Kidney epithelial cell (primary cell): Measurements from ENCODE around the gene MISP. TPM values are rescaled to one million over a fixed set of nuclear protein-coding genes. Genes with fewer than 3 reads are reported as not detected.

Source experiments
- DNase-seq: peaks from one replicate; pipeline ENCODE4 v3.0.0-alpha.2; 2010; ENCODE audit warnings: low read depth
- H3K27me3 ChIP-seq: 2 replicates; pipeline ENCODE4 v1.6.0; 2011; ENCODE audit warnings: low read length; ENCODE audit not compliant: control insufficient read depth, insufficient read depth
- H3K36me3 ChIP-seq: 2 replicates; pipeline ENCODE4 v1.5.1; 2011; ENCODE audit warnings: low read length; ENCODE audit not compliant: control insufficient read depth, insufficient read depth
- H3K4me3 ChIP-seq: 2 replicates; pipeline ENCODE4 v1.5.1; 2011; ENCODE audit warnings: low read depth, mild to moderate bottlenecking, control low read depth, low read length
- total RNA-seq: library from RNA; depleted of rRNA; stranded (reverse); fragments of >200 nt; gene quantifications from 2 replicates; pipeline ENCODE4 v1.2.3, GENCODE V29; 2015
- TF ChIP-seq, protein P1 (sequence below): IDR thresholded peaks from 2 replicates; pipeline ENCODE4 v1.5.1; 2011; ENCODE audit warnings: mild to moderate bottlenecking, moderate library complexity, low read length, control low read depth, inconsistent platforms; ENCODE audit not compliant: insufficient read depth, poor library complexity, severe bottlenecking

MISP gene
- total RNA-seq, 1 donor from 2014 or later: 45.6 TPM

DNA sequence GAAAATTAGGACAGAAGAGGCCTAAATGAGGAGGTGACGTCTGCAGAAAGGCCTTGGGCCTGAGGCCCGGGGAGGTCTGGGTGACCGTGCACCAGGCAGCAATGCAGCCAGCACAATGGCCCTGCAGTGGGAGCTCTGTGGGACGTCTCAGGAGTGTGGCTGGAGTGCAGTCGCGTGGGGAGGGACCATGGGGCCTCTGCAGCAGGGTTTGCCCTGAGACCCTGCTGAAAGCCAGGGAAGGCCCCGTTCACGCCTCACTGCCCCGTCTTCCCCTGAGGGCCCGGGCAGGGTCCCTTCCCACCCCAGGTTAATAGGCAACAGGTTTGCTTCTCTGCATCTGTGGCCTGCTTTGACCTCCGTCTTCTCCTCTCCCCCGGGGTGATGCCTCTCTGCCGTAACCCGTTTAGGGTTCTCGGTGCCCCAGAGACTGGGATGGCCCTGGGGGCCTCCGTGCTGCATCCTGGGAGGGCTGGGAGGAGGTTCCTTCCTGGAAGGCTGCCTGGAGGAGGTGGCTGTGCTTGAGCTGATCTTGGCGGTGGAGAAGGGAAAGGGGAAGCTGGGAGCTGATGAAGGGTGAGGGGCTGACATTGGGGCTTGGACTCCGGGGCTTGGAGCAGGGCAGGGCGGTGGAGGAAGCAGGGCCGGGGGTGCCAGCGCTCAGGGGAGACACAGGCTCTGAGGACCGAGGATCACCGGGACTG, 32.5 kb upstream of the MISP start:
- Histone ChIP-seq H3K27me3 (peaks cover 11% of the 10 kb centered on the region), H3K4me3 (no peak overlapping the region), H3K36me3 (no peaks in the 10 kb centered on the region)
- TF ChIP-seq, protein P1, sequence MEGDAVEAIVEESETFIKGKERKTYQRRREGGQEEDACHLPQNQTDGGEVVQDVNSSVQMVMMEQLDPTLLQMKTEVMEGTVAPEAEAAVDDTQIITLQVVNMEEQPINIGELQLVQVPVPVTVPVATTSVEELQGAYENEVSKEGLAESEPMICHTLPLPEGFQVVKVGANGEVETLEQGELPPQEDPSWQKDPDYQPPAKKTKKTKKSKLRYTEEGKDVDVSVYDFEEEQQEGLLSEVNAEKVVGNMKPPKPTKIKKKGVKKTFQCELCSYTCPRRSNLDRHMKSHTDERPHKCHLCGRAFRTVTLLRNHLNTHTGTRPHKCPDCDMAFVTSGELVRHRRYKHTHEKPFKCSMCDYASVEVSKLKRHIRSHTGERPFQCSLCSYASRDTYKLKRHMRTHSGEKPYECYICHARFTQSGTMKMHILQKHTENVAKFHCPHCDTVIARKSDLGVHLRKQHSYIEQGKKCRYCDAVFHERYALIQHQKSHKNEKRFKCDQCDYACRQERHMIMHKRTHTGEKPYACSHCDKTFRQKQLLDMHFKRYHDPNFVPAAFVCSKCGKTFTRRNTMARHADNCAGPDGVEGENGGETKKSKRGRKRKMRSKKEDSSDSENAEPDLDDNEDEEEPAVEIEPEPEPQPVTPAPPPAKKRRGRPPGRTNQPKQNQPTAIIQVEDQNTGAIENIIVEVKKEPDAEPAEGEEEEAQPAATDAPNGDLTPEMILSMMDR: no peak
- DNase-seq: no peak

DNA sequence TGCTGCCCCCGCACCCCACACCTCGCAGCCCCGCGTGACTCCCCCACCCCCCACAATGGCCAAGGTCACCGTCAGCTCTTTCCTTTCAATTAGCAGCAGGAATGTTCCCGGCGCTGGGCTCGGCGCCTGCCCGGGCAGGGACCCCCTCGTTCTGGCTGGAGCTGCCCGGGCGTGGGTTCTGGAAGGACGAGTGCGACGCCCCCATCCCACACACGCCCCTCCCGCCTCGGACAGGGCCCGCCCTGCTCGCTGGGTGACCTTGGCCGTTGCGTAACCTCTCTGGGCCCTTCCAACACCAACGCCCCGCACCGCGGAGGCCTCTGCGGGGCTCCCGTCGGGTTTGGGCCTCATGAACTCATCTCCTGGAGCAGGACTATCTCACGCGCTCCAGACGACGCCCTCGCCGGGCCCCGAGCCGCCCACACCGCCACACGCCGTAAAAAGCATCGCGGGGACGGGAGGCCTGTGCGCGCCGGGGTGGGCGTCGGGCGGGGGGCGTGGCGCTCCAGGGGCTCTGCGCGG, 31.9 kb upstream of the MISP start:
- H3K36me3 ChIP-seq: no peaks in the 10 kb centered on the region
- H3K4me3 ChIP-seq: no peak overlapping the region
- TF ChIP-seq, protein P1: no peak
- peaks cover 11% of the 10 kb centered on the region for H3K27me3 ChIP-seq
- DNase-seq: no peak

DNA sequence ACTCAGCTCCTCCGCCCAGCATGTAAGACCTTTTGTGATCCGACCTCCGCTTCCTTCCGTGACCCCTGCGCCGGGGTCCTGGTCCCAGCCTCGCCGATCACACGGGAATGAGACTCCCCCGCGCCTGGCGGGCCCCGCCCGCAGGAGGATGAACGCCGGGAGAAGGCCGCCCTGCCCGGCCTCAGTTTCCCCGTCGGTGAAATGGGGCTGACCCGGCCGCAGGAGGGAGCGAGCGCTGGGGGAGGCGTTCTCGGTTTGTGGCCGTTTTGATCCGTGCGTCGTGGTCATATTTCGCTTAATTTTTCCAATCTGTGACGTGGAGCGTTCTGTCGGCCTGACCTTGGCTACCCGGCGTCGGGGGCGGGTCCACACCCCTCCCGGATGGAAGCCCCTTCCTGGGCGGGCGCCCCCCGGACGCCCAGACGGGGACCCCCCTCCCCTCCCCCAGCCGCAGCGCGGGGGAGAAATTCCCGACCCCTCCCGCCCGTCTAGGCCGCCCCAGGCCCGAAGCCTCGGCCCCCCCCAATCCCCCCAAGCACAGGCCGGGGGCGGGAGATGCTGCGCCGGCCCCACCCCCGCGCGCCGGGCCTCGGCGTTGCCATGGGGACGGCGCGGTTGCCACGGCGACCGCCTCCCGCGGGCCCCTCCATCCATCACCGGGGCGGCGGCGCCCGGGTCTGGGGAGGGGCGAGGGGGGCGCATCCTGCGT, 31.1 kb upstream of the MISP start:
- no peak for DNase-seq
- Histone ChIP-seq H3K36me3 (no peaks in the 10 kb centered on the region), H3K27me3 (peaks cover 11% of the 10 kb centered on the region), H3K4me3 (no peak overlapping the region)
- TF ChIP-seq, protein P1: no peak

DNA sequence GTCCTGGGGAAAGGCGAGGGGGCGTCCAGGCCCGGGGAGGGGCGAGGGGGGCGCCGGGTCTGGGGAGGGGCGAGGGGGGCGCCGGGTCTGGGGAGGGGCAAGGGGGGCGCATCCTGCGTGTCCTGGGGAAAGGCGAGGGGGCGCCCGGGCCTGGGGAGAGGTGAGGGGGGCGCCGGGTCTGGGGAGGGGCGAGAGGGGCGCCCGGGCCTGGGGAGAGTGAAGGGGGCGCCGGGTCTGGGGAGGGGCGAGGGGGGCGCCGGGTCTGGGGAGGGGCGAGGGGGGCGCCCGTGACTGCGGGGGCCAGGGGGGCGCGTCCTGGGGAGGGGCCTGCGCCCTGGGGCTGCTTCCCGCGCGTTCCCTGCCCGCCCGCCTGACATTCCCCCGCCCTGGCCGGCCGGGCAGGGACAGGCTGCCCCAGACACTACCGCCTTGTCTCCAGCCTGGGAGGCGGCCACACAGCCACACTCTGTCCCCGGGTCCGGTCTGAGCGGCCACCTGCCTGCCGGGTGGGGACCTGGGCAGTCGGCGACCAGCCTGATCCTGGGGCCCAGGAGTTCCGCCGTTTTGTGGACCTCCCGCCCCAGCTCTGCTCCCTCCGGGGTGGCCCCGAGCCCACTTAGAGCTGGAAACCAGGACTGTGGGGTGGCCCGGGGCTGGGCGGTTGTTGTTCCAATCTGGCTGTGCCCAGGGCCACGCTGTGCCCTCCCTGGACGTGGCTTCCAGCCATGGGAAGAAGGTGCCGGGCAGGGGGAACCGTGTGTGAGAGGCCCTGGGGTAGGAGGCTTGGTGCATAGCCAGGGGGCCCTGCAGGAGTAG, 30.4 kb upstream of the MISP start:
- TF ChIP-seq, protein P1: no peak
- no peak overlapping the region for H3K4me3 ChIP-seq
- H3K27me3 ChIP-seq: peaks cover 11% of the 10 kb centered on the region
- DNase-seq: no peak
- no peaks in the 10 kb centered on the region for H3K36me3 ChIP-seq

DNA sequence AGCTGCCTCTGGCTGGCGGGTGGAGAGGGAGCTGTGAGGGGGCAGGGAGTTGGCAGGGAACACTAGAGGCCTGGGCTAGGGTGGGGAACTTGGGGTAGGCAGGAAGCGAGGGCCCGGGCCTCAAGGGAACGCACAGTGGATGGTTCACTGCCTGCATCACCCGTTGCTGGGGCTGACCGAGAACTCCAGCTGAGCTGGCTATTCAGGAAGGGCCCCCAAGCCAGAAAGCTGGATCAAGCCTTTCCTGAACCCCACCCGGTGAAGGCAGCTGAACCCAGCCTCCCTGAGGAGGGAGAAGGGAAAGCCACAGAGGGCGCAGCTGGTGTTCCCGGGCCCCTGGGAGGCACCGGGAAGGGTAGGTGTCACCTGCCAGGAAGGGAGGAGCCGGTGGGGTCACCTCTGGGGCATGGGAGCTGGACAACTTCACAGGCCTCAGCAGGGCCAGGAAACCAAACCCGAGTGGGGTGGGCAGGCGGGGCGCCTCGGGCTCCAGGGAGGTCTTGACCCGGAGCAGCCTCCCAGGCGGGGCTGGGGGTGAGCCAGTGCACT, 28.3 kb upstream of the MISP start:
- TF ChIP-seq, protein P1: no peak

More for the DNA sequence above, 28.3 kb upstream of the MISP start:
- DNase-seq: no peak
- no peaks in the 10 kb centered on the region for H3K36me3 ChIP-seq
- no peak overlapping the region for H3K4me3 ChIP-seq
- peaks cover 11% of the 10 kb centered on the region for H3K27me3 ChIP-seq
